K562 (cell line): ENCODE data around the gene ZNF462. TPM values are rescaled to one million over a fixed set of nuclear protein-coding genes. Genes with fewer than 3 reads are reported as not detected.

ENCODE experiments used
- ATAC-seq: fragments of 200-7000 bp; cut with Tn5 transposase; 3 replicates; pipeline ENCODE4 v1.9.1; 2020; ENCODE audit warnings: moderate library complexity
- BruUV-seq: library from RNA; stranded (reverse); fragments of 400-500 nt; replicated peaks from 2 replicates; lab custom pipeline; 2021; lab: Mats Ljungman, UMichigan
- CTCF ChIA-PET: fragments of 300-600 bp; formaldehyde crosslinking; extraction: SDS; loops from one replicate; lab custom pipeline; 2021; ENCODE audit warnings: low intra/inter-chr PET ratio; lab: Yijun Ruan, JAX
- POLR2A ChIA-PET: fragments of 300-600, 350-650 bp; sonication (Branson Sonifier 250); formaldehyde crosslinking; extraction: SDS; loops from one replicate; lab custom pipeline; 2021; ENCODE audit warnings: antibody characterized with exemption, inconsistent platforms; lab: Yijun Ruan, JAX
- DNase-seq, 4 experiments: peaks; one replicate each; pipeline versions ENCODE4 v3.0.0 to v3.0.0-alpha.2; 2011 to 2018; ENCODE audit warnings: low spot score in 3 of 4, mixed read lengths in 3 of 4; ENCODE audit errors: extremely low read depth in 1 of 4
- FAIRE-seq: peaks from 2 replicates; lab custom pipeline; 2011; peaks lifted over from hg19 to GRCh38; lab: Jason Lieb, UNC
- H2AFZ ChIP-seq: 2 replicates; pipeline ENCODE4 v1.6.0; 2011; ENCODE audit warnings: low read depth, low read length, control low read depth, inconsistent platforms
- H3K27ac ChIP-seq: fragments of 200-600 bp; 3 replicates; pipeline ENCODE4 v1.8.0; 2011; ENCODE audit warnings: low read depth, mild to moderate bottlenecking, control low read depth, inconsistent platforms, low read length, moderate library complexity, mixed read lengths; ENCODE audit errors: extremely low read depth
- H3K27me3 ChIP-seq, 2 experiments: fragments of 300-600 bp in 1 of 2; 2 replicates in 1 of 2; 3 replicates in 1 of 2; pipeline versions ENCODE4 v1.6.0 to v1.8.0; 2011; ENCODE audit warnings: inconsistent platforms in 2 of 2, low read length in 2 of 2, mild to moderate bottlenecking in 1 of 2, mixed read lengths in 1 of 2, moderate library complexity in 1 of 2; ENCODE audit not compliant: control insufficient read depth in 2 of 2, insufficient read depth in 2 of 2
- H3K36me3 ChIP-seq: fragments of 300-600 bp; 3 replicates; pipeline ENCODE4 v1.8.0; 2011; ENCODE audit warnings: mild to moderate bottlenecking, low read length, inconsistent platforms; ENCODE audit not compliant: control insufficient read depth, insufficient read depth
- H3K4me1 ChIP-seq, 2 experiments: fragments of 200-600 bp in 1 of 2; replicated peaks in 1 of 2; 2 replicates in 1 of 2; 3 replicates in 1 of 2; pipeline versions ENCODE4 v1.5.1 to v1.8.0; 2011; ENCODE audit warnings: inconsistent platforms in 2 of 2, low read length in 2 of 2, mild to moderate bottlenecking in 1 of 2, mixed read lengths in 1 of 2, moderate library complexity in 1 of 2; ENCODE audit not compliant: control insufficient read depth in 2 of 2, insufficient read depth in 2 of 2
- H3K4me2 ChIP-seq: 2 replicates; pipeline ENCODE4 v1.6.1; 2011; ENCODE audit warnings: low read length, control low read depth, inconsistent platforms, mixed read lengths; ENCODE audit not compliant: insufficient read depth
- H3K4me3 ChIP-seq: fragments of 200-600 bp; sonication (generic), shearing (Covaris generic); 2 replicates; pipeline ENCODE4 v1.5.1; 2016; ENCODE audit warnings: control low read depth, inconsistent platforms
- H3K79me2 ChIP-seq: fragments of 200-600 bp; 3 replicates; pipeline ENCODE4 v1.8.0; 2011; ENCODE audit warnings: low read length, inconsistent platforms; ENCODE audit not compliant: control insufficient read depth, insufficient read depth
- H3K9ac ChIP-seq, 2 experiments: 2 replicates each; pipeline versions ENCODE4 v1.6.0 to v1.6.1; 2011; ENCODE audit warnings: low read depth in 2 of 2, low read length in 2 of 2, control low read depth in 1 of 2, inconsistent platforms in 1 of 2, mild to moderate bottlenecking in 1 of 2, mixed read lengths in 1 of 2; ENCODE audit not compliant: insufficient read depth in 1 of 2
- H3K9me1 ChIP-seq: one replicate; pipeline ENCODE4 v1.6.0; 2011; ENCODE audit warnings: inconsistent platforms, mild to moderate bottlenecking, low read length, moderate library complexity; ENCODE audit not compliant: control insufficient read depth, insufficient read depth
- H3K9me3 ChIP-seq: replicated peaks from 2 replicates; pipeline ENCODE4 v1.5.1; 2011; ENCODE audit warnings: low read depth, low read length, inconsistent platforms; ENCODE audit not compliant: control insufficient read depth, insufficient read depth
- H4K20me1 ChIP-seq: replicated peaks from 2 replicates; pipeline ENCODE4 v1.6.1; 2011; ENCODE audit warnings: low read length, inconsistent platforms, mixed read lengths; ENCODE audit not compliant: control insufficient read depth, insufficient read depth
- FUS ChIP-seq: fragments of 200-400 bp; formaldehyde crosslinking; optimal IDR thresholded peaks from 2 replicates; pipeline ENCODE3; 2017; ENCODE audit warnings: low read depth, low read length
- HNRNPL ChIP-seq: fragments of 200-400 bp; formaldehyde crosslinking; IDR thresholded peaks from 2 replicates; pipeline ENCODE4 v1.6.1; 2017; ENCODE audit warnings: low read depth, mild to moderate bottlenecking, low read length
- MECOM ChIP-seq: fragments of 250-450 bp; sonication (Bioruptor Pico); IDR thresholded peaks from 2 replicates; pipeline ENCODE4 v1.8.0; 2022; ENCODE audit warnings: inconsistent platforms
- NFIC ChIP-seq: fragments of 450-650 bp; IDR thresholded peaks from 2 replicates; pipeline ENCODE4 v1.6.1; 2017; ENCODE audit warnings: mild to moderate bottlenecking, inconsistent platforms
- ZBTB7A ChIP-seq: IDR thresholded peaks from 2 replicates; pipeline ENCODE4 v1.6.1; 2011; ENCODE audit warnings: low read depth, mild to moderate bottlenecking, low read length, moderate library complexity, borderline replicate concordance; ENCODE audit not compliant: control insufficient read depth
- ZC3H4 ChIP-seq: sonication (generic); formaldehyde crosslinking; IDR thresholded peaks from 2 replicates; pipeline ENCODE4 v1.9.0; 2021; ENCODE audit warnings: missing genetic modification reagents, borderline replicate concordance
- WGBS: fragments of 100-300 bp; shearing (Covaris generic); methylation state at CpG from one replicate; pipeline ENCODE4 v1.1.6; 2016; ENCODE audit warnings: low coverage, mixed read lengths; ENCODE audit not compliant: insufficient coverage; ENCODE audit errors: missing lambda C conversion rate; 5-methylcytosine and 5-hydroxymethylcytosine counted together
- in situ Hi-C: fragments of 300-500 bp; cut with MboI; formaldehyde crosslinking; loops from 4 replicates; pipeline ENCODE4 v1.15.0; 2018; ENCODE audit warnings: inconsistent platforms, mixed read lengths
- intact Hi-C: fragments of 100-400 bp; cut with micrococcal nuclease; formaldehyde crosslinking; loops from 2 replicates; pipeline ENCODE4 v1.14.2; 2022
- polyA plus RNA-seq, 8 experiments: library from polyadenylated mRNA; depleted of rRNA in 4 of 8; stranded (reverse) in 5 of 8; unstranded in 3 of 8; fragments of >200 nt; fragmentation: Nextera tagmentation in 2 of 8; fragmentation: Illumina TruSeq in 1 of 8; extraction: Ambion mirVana in 2 of 8; extraction: Trizol in 1 of 8; gene quantifications; 2 replicates each; pipeline versions ENCODE4 v1.2.1 to v1.2.3, GENCODE V29; 2011 to 2014; ENCODE audit warnings: inconsistent platforms in 1 of 8, missing spikeins in 1 of 8
- total RNA-seq, 7 experiments: library from RNA; depleted of rRNA in 6 of 7; stranded (reverse); fragments of >200 nt in 6 of 7; fragmentation: Illumina TruSeq in 2 of 7; extraction: Trizol in 2 of 7; gene quantifications; 2 replicates each; pipeline versions ENCODE4 v1.2.1 to v1.2.3, GENCODE V29; 2011 to 2021; ENCODE audit warnings: low replicate concordance in 1 of 7
- TF ChIP-seq, protein P1 (sequence below): fragments of 450-650 bp; IDR thresholded peaks from 2 replicates; pipeline ENCODE4 v1.6.1; 2018; ENCODE audit not compliant: partially characterized antibody

Gene ZNF462
- total and polyA plus RNA-seq, 9 of the 15 experiments (the other 6 are each of a cell fraction or from before 2014, with no cell fraction given), result 0.20 TPM; not detected in 8

DNA sequence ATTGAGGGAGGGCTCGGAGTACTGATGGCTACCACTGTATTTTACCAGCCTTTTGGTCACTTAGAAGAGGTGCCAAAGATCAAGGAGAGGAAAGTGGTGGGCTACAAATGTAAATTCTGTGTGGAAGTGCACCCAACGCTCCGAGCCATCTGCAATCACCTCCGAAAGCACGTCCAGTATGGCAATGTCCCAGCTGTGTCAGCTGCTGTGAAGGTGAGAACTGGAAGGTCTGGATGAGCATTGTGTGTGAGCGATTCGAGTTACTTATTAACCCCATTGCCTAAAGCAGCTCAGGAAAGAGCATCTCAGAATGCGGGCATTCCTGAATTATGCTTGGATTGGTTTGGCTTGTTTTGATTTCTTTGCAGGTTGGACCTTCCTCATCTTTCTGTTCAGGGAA is 67.5 kb downstream of the ZNF462 start:
- FAIRE-seq (no peak), ATAC-seq (no peak)
- Histone ChIP-seq H4K20me1 (no peaks in the 10 kb centered on the region), H3K9ac (no peak overlapping the region), H3K27me3 (no peaks in the 10 kb centered on the region; a peak in 1 of 5 replicates), H3K27ac (no peak overlapping the region), H3K79me2 (no peaks in the 10 kb centered on the region), H3K4me3 (no peak overlapping the region)
- in situ Hi-C loops, result no loop called here
- WGBS, result 0% methylated on average over 6 of the region's 8 CpGs
- CTCF ChIA-PET, result no interaction called here
- TF ChIP-seq MECOM (CRISPR knock-in tag) (no peak), FUS (no peak), ZC3H4 (CRISPR knock-in tag) (no peak), NFIC (no peak), HNRNPL (no peak), ZBTB7A (no peak)
- TF ChIP-seq, protein P1, sequence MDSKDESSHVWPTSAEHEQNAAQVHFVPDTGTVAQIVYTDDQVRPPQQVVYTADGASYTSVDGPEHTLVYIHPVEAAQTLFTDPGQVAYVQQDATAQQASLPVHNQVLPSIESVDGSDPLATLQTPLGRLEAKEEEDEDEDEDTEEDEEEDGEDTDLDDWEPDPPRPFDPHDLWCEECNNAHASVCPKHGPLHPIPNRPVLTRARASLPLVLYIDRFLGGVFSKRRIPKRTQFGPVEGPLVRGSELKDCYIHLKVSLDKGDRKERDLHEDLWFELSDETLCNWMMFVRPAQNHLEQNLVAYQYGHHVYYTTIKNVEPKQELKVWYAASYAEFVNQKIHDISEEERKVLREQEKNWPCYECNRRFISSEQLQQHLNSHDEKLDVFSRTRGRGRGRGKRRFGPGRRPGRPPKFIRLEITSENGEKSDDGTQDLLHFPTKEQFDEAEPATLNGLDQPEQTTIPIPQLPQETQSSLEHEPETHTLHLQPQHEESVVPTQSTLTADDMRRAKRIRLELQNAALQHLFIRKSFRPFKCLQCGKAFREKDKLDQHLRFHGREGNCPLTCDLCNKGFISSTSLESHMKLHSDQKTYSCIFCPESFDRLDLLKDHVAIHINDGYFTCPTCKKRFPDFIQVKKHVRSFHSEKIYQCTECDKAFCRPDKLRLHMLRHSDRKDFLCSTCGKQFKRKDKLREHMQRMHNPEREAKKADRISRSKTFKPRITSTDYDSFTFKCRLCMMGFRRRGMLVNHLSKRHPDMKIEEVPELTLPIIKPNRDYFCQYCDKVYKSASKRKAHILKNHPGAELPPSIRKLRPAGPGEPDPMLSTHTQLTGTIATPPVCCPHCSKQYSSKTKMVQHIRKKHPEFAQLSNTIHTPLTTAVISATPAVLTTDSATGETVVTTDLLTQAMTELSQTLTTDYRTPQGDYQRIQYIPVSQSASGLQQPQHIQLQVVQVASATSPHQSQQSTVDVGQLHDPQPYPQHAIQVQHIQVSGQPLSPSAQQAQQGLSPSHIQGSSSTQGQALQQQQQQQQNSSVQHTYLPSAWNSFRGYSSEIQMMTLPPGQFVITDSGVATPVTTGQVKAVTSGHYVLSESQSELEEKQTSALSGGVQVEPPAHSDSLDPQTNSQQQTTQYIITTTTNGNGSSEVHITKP, result no peak
- TF ChIP-seq, all 486 proteins: peak for 0
- DNase-seq, result no peak
- H3K4me2 ChIP-seq, result no peak overlapping the region
- no peaks in the 10 kb centered on the region for H3K9me3 ChIP-seq
- H2AFZ ChIP-seq, result no peak overlapping the region
- no TSS peak for BruUV-seq
- no peaks in the 10 kb centered on the region for H3K36me3 ChIP-seq
- intact Hi-C loops, result no loop called here
- no peaks in the 10 kb centered on the region for H3K9me1 ChIP-seq
- no peaks in the 10 kb centered on the region for H3K4me1 ChIP-seq
- POLR2A ChIA-PET, result interaction anchor here (0.6 kb wide), 1 partner anchor 256 kb away, joined by 3 read pairs; no protein-coding TSS in a partner anchor
